Retinal pigment epithelial cell (primary cell): ENCODE measurements around the gene BASP1.
A peak's percentile ranks its signal among the peaks of the same experiment; 100 is the strongest.

ENCODE experiments used
- DNase-seq: peaks from one replicate; pipeline ENCODE4 v3.0.0-alpha.2; 2010; ENCODE audit warnings: low read depth
- H3K4me3 ChIP-seq: 2 replicates; pipeline ENCODE4 v1.5.1; 2011; ENCODE audit warnings: mild to moderate bottlenecking, low read length, control low read depth, moderate library complexity
- CTCF ChIP-seq: conservative IDR thresholded peaks from 2 replicates; pipeline ENCODE4 v1.5.1; 2011; ENCODE audit warnings: low read depth, low read length, control low read depth, inconsistent platforms

BASP1 gene

DNA sequence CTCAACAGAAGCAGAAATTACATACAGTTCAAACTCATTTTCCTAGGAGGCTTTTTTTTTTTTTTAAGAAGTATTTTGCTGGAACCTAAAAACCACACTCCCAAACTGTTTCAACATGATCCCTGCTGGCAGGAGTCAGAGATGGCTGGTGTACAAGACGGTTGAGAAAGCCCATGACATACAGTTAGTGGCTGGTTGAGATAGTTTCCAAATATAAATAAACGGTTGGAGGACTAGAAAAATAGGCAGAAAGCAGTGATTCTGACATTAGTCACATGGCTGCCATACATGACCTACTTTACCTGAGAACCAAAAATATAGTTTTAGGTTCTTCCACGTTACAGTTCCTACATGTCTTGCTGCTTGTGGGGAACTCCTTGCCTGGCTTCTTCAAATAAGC lies 31.7 kb upstream of the BASP1 start:
- H3K4me3 ChIP-seq, result no peak overlapping the region
- TF ChIP-seq CTCF, result no peak
- no peak for DNase-seq

- no peak for TF ChIP-seq CTCF
- DNase-seq, result no peak
- no peak overlapping the region for H3K4me3 ChIP-seq
These were observed 31.2 kb upstream of the BASP1 start for GRCh38 chr5:17186256-17186655.

DNA sequence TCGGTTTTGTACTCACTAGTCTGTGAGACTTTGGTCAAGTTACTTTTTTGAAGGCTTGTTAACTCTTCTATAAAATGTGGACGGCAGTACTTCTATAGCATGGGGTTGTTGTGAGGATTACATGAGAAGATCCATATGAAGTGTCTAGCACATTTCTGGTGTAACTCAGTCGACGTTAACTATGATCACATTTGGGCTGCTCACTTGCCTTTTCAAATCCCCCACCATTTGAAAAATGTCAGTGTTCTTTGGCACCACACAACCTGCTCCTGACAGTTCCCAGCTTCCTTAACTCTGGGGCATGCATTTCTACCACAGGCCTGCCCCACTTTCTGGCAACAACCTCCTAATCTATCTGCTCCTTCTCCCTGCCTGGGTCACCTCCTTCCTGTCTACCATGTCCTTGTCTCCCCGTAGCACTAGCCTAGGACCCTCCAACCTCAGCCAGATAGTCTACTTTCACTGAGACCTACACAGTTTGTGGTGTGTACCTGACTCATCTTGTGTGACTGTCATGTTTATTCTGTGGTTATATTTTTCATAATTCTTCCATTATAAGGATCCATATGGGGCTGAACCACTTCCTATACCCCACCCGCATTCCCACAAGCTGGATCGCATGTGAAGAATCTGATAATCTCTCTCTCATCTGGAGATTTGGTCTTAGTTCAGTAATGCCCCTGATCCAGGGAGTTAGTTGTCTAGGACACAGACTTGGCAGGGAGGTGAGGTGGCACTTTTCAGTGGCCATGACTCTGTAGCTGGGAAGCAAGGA lies 30.2 kb upstream of the BASP1 start:
- H3K4me3 ChIP-seq, result no peak overlapping the region
- no peak for DNase-seq
- no peak for TF ChIP-seq CTCF

DNA sequence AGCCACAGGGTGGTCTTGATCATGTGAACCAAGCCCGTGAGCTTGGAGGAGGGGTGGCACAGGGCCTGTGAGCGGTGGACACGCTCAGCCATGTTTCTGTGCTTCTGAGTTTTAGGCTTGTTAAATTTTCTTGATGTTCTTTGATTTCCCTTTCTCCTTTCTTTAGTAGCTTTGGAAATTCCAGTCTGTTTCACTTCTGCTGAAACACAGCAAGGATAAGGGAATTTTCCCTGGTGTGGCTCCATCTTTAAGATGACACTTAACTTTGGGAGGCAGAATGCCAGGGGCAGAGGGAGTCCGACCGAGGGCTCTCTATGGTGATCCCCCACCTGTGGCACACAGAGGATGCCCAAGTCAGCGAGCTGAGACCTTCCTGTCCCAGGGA lies 29.7 kb upstream of the BASP1 start:
- DNase-seq, result no peak
- H3K4me3 ChIP-seq, result no peak overlapping the region
- no peak for TF ChIP-seq CTCF

- H3K4me3 ChIP-seq, result no peak overlapping the region
- peak; percentile 80 for TF ChIP-seq CTCF
- no peak for DNase-seq
These were observed 27.9 kb upstream of the BASP1 start for GRCh38 chr5:17189381-17190036.

GRCh38 chr5:17190242-17190778 lies 27.1 kb upstream of the BASP1 start:
- TF ChIP-seq CTCF, result peak; percentile 80
- DNase-seq, result no peak
- H3K4me3 ChIP-seq, result no peak overlapping the region
